Measurements from ENCODE around the gene CPNE7.

DNA sequence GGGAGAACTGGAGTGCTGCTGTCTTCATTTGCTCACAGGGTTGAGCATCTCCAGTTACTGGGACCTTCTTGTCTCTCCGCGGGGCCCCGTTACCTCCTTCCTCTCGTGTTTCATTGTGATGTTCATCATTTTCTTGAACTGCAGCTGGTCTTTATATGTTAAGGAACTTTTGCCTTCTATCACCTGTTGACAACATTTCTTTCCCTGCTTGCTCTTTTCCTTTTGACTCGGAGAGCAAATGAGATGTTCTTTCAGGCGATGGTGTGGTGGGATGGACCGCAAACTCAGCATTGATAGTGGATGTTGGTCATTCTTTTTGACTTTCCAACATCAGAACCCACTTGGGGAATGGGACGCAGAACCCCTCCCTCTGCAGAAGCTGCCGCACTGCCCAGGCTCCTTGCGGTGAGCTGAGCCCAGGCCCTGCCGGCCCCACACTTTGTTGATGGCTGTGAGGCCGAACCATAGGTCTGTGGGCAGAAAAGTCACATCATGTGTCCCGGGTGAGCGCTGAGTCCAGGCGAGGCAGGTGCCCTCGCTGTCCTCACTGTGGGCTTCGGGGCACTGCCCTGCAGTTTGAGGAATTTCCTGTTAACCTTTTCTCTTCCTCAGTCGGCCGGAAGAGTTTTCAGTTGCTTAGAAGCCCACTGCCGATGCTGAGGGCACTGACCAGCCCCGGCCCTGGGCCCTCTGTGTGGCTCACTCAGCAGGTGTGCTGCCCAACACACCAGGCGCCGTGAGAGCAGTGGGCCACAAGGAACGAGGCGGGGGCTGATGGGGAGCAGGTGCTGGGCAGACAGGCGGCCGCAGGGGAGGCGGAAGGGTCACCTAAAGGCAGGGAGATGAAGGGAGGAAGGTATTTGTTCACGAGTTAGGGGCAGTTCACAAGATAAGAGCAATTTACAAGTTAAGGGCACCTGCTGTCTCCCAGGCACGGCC lies 7.6 kb upstream of the CPNE7 start:
- TF ChIP-seq, protein P1, sequence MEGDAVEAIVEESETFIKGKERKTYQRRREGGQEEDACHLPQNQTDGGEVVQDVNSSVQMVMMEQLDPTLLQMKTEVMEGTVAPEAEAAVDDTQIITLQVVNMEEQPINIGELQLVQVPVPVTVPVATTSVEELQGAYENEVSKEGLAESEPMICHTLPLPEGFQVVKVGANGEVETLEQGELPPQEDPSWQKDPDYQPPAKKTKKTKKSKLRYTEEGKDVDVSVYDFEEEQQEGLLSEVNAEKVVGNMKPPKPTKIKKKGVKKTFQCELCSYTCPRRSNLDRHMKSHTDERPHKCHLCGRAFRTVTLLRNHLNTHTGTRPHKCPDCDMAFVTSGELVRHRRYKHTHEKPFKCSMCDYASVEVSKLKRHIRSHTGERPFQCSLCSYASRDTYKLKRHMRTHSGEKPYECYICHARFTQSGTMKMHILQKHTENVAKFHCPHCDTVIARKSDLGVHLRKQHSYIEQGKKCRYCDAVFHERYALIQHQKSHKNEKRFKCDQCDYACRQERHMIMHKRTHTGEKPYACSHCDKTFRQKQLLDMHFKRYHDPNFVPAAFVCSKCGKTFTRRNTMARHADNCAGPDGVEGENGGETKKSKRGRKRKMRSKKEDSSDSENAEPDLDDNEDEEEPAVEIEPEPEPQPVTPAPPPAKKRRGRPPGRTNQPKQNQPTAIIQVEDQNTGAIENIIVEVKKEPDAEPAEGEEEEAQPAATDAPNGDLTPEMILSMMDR (IDR thresholded peaks at IDR 0.05; ENCODE audit: low read depth, low read length), result no peak
- TF ChIP-seq EZH2phosphoT487 (IDR thresholded peaks at IDR 0.05; ENCODE audit: low read depth), result no peak
